PC-3 (cell line): ENCODE measurements around the gene CLIP1.

Experiments used
- CTCF ChIP-seq: fragments of 300-600 bp; sonication (generic); conservative IDR thresholded peaks from 2 replicates; pipeline ENCODE4 v1.5.1; 2017; ENCODE audit warnings: antibody characterized with exemption, low read depth, mild to moderate bottlenecking, low read length
- EZH2 ChIP-seq: fragments of 300-600 bp; sonication (generic); IDR thresholded peaks from one replicate; pipeline ENCODE4 v1.6.1; 2017; ENCODE audit warnings: antibody characterized with exemption, mild to moderate bottlenecking, low read length; ENCODE audit not compliant: unreplicated experiment
- EZH2phosphoT487 ChIP-seq: fragments of 300-600 bp; sonication (generic); IDR thresholded peaks from 2 replicates; pipeline ENCODE4 v1.6.1; 2018; ENCODE audit warnings: mild to moderate bottlenecking, antibody characterized with exemption, low read length, borderline replicate concordance

DNA sequence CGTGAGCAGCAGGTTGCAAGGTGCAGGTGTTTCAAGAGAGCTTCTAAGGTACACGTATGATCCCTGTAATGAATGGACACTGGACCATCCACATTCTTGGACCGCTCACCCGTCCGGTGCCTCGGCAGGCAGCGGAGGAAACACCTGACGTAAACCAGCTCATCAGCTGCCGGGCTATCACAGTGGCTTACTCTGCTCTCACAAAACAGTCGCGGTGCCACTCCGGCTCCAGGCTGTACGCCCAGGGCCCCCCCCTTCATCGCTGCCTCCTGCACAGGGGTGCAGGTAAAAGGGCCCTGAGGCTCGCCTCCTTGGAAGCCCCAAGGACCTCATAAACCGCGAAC is 156.6 kb downstream of the CLIP1 start:
- TF ChIP-seq CTCF (no peak), EZH2 (no peak), EZH2phosphoT487 (no peak)
